IPS-20b (cell line): ENCODE data around the gene TP53I3.
A peak's percentile ranks its signal among the peaks of the same experiment; 100 is the strongest.
"Not testable (repeated sequence)": the region's sequence is repeated elsewhere in the genome, so short reads cannot be mapped to it uniquely, and the experiment has no call there.

Experiments
- H3K27ac ChIP-seq: one replicate; pipeline ENCODE4 v1.5.1; 2013; ENCODE audit warnings: low read length
- H3K27me3 ChIP-seq: 2 replicates; pipeline ENCODE4 v1.6.1; 2013; ENCODE audit warnings: mild to moderate bottlenecking, low read length, inconsistent platforms; ENCODE audit not compliant: insufficient read depth
- H3K36me3 ChIP-seq: 2 replicates; pipeline ENCODE4 v1.6.1; 2013; ENCODE audit warnings: low read depth, mild to moderate bottlenecking, inconsistent platforms, low read length, moderate library complexity; ENCODE audit not compliant: insufficient read depth
- H3K4me1 ChIP-seq: 2 replicates; pipeline ENCODE4 v1.6.1; 2013; ENCODE audit warnings: mild to moderate bottlenecking, control low read depth, inconsistent platforms, low read length, moderate library complexity; ENCODE audit not compliant: insufficient read depth
- H3K4me3 ChIP-seq: 2 replicates; pipeline ENCODE4 v1.5.1; 2013; ENCODE audit warnings: mild to moderate bottlenecking, low read length, inconsistent platforms
- H3K9ac ChIP-seq: 2 replicates; pipeline ENCODE4 v1.6.1; 2013; ENCODE audit warnings: low read depth, mild to moderate bottlenecking, inconsistent platforms, low read length, moderate library complexity
- H3K9me3 ChIP-seq: 2 replicates; pipeline ENCODE4 v1.6.1; 2013; ENCODE audit warnings: mild to moderate bottlenecking, low read depth, low read length, inconsistent platforms; ENCODE audit not compliant: insufficient read depth

TP53I3 gene

GRCh38 chr2:24050041-24050979, 34.3 kb downstream of the TP53I3 start:
- Histone ChIP-seq H3K36me3 (peaks cover 12% of the 10 kb centered on the region; the same call in 1 of the 2 replicates), H3K4me1 (peaks cover 14% of the 10 kb centered on the region; the same call in 1 of the 2 replicates), H3K4me3 (peak overlapping the region; percentile 70), H3K9ac (peak overlapping the region; percentile 56; the same call in 1 of the 2 replicates), H3K9me3 (no peaks in the 10 kb centered on the region), H3K27ac (no peak overlapping the region), H3K27me3 (peaks cover 5% of the 10 kb centered on the region; the same call in 1 of the 2 replicates)

- Histone ChIP-seq H3K4me3 (peak within 1 kb of the TSS; percentile 70), H3K27me3 (peaks cover 5% of the 10 kb centered on the region; the same call in 1 of the 2 replicates), H3K9ac (peak within 1 kb of the TSS; percentile 56; the same call in 1 of the 2 replicates), H3K9me3 (no peaks in the 10 kb centered on the region), H3K4me1 (peaks cover 14% of the 10 kb centered on the region; the same call in 1 of the 2 replicates), H3K27ac (no peak within 1 kb of the TSS), H3K36me3 (peaks cover 5% of the 10 kb centered on the region; the same call in 1 of the 2 replicates)
These were observed 35.1 kb downstream of the TP53I3 start, which contains the start of gene FKBP1B for GRCh38 chr2:24049485-24050021. Gene FKBP1B, plus strand, starts transcription at chr2:24049741. Its CDS starts 109 bp downstream, at chr2:24049850.

GRCh38 chr2:24048769-24049484, 35.7 kb downstream of the TP53I3 start:
- Histone ChIP-seq H3K27ac (no peak overlapping the region), H3K4me1 (peaks cover 14% of the 10 kb centered on the region; the same call in 1 of the 2 replicates), H3K4me3 (peak overlapping the region; percentile 70), H3K9me3 (no peaks in the 10 kb centered on the region), H3K9ac (peak overlapping the region; percentile 56; the same call in 1 of the 2 replicates), H3K27me3 (peaks cover 5% of the 10 kb centered on the region; the same call in 1 of the 2 replicates), H3K36me3 (no peaks in the 10 kb centered on the region)

GRCh38 chr2:24047703-24048033, 37.0 kb downstream of the TP53I3 start:
- Histone ChIP-seq H3K9ac (peak overlapping the region; percentile 63; the same call in 1 of the 2 replicates), H3K9me3 (no peaks in the 10 kb centered on the region), H3K4me1 (peaks cover 14% of the 10 kb centered on the region; the same call in 1 of the 2 replicates), H3K27me3 (peaks cover 5% of the 10 kb centered on the region; the same call in 1 of the 2 replicates), H3K4me3 (peak overlapping the region; percentile 97), H3K36me3 (no peaks in the 10 kb centered on the region), H3K27ac (no peak overlapping the region)

GRCh38 chr2:24046930-24047702, 37.5 kb downstream of the TP53I3 start, which contains the start of gene WDCP:
Gene WDCP, minus strand, starts transcription at chr2:24047391. Its CDS starts 7,897 bp downstream, at chr2:24039494.
- Histone ChIP-seq H3K27me3 (peaks cover 5% of the 10 kb centered on the region; the same call in 1 of the 2 replicates), H3K4me1 (peaks cover 14% of the 10 kb centered on the region; the same call in 1 of the 2 replicates), H3K9ac (peak within 1 kb of the TSS; percentile 82), H3K27ac (peak within 1 kb of the TSS; percentile 2), H3K9me3 (no peaks in the 10 kb centered on the region), H3K4me3 (peak within 1 kb of the TSS; percentile 97), H3K36me3 (no peaks in the 10 kb centered on the region)

- Histone ChIP-seq H3K4me3 (peak overlapping the region; percentile 97), H3K27ac (no peak overlapping the region), H3K9me3 (no peaks in the 10 kb centered on the region), H3K4me1 (peaks cover 14% of the 10 kb centered on the region; the same call in 1 of the 2 replicates), H3K36me3 (no peaks in the 10 kb centered on the region), H3K9ac (peak overlapping the region; percentile 82), H3K27me3 (peaks cover 5% of the 10 kb centered on the region; the same call in 1 of the 2 replicates)
These were observed 38.1 kb downstream of the TP53I3 start for GRCh38 chr2:24046599-24046929.

GRCh38 chr2:24045511-24046508, 38.8 kb downstream of the TP53I3 start:
- no peak overlapping the region for H3K27ac ChIP-seq
- H3K4me3 ChIP-seq: peak overlapping the region; percentile 97
- peaks cover 14% of the 10 kb centered on the region; the same call in 1 of the 2 replicates for H3K4me1 ChIP-seq
- peaks cover 5% of the 10 kb centered on the region; the same call in 1 of the 2 replicates for H3K27me3 ChIP-seq
- H3K36me3 ChIP-seq: no peaks in the 10 kb centered on the region
- H3K9me3 ChIP-seq: no peaks in the 10 kb centered on the region
- H3K9ac ChIP-seq: peak overlapping the region; percentile 82; the same call in 1 of the 2 replicates

GRCh38 chr2:24043133-24043532, 41.5 kb downstream of the TP53I3 start:
- not testable (repeated sequence) for H3K9ac ChIP-seq, H3K27ac ChIP-seq, H3K4me3 ChIP-seq, H3K27me3 ChIP-seq, H3K9me3 ChIP-seq
- Histone ChIP-seq H3K36me3 (peaks cover 14% of the 10 kb centered on the region), H3K4me1 (peaks cover 10% of the 10 kb centered on the region; the same call in 1 of the 2 replicates)

- H3K9ac ChIP-seq: no peak overlapping the region
- H3K27me3 ChIP-seq: no peaks in the 10 kb centered on the region
- H3K27ac ChIP-seq: no peak overlapping the region
- H3K9me3 ChIP-seq: no peaks in the 10 kb centered on the region
- no peaks in the 10 kb centered on the region for H3K4me1 ChIP-seq
- no peak overlapping the region for H3K4me3 ChIP-seq
- peaks cover 35% of the 10 kb centered on the region for H3K36me3 ChIP-seq
These were observed 44.1 kb downstream of the TP53I3 start for GRCh38 chr2:24040511-24040910.
